Measurements from ENCODE around the gene MYH10. TPM values are rescaled to one million over a fixed set of nuclear protein-coding genes. Genes with fewer than 3 reads are reported as not detected.

Gene MYH10
- total RNA-seq, 1 experiment from 2014 or later = 251 TPM

DNA sequence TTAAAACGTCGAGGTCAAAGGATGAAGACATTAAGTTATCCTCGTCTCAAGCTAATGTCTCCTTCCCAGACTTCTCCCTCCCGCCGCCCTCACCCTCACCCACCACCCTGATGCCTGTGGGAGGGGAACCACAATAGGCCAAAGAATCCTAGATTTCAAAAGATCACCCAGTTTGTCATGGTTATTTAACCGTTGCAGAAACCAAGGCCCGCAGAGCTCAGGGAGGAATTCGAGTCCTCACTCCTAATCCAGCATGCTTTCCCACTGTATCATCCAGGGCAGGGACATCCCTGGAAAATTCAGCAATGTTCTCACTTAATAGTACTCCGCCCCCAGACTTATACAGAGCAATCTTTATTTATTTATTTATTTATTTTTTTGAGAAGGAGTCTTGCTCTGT, 41.8 kb upstream of the MYH10 start:
- H3K4ac ChIP-seq (ENCODE audit: low read depth, low read length) = no peak overlapping the region
- no peaks in the 10 kb centered on the region for H3K79me1 ChIP-seq (ENCODE audit: insufficient read depth, low read depth, low read length, poor library complexity, severe bottlenecking)
- no peak overlapping the region for H2BK15ac ChIP-seq (ENCODE audit: low read depth, low read length)
- H3K23me2 ChIP-seq (ENCODE audit: insufficient read length, low read depth, low read length, poor library complexity, severe bottlenecking) = no peaks in the 10 kb centered on the region
- no peak overlapping the region for H4K8ac ChIP-seq (replicated peaks; ENCODE audit: insufficient read length, low read depth, low read length)
- no peak overlapping the region for H3T11ph ChIP-seq (ENCODE audit: low read length)
- H2BK20ac ChIP-seq (ENCODE audit: low read depth, low read length, poor library complexity, severe bottlenecking) = no peak overlapping the region
- no peak overlapping the region for H2BK120ac ChIP-seq (ENCODE audit: low read depth, low read length, poor library complexity, severe bottlenecking)
- no peak overlapping the region for H2AK5ac ChIP-seq (ENCODE audit: insufficient read length, low read length)
- no peak overlapping the region for H3K9ac ChIP-seq (ENCODE audit: extremely low read depth, insufficient read length, low read length)
- H3K79me2 ChIP-seq (ENCODE audit: insufficient read depth, low read length) = no peaks in the 10 kb centered on the region
- DNase-seq = no peak
- no peak overlapping the region for H3K56ac ChIP-seq (ENCODE audit: insufficient read length, low read depth, low read length)
- Mint-ChIP-seq H3K4me1 (peaks cover 26 to 32% of the 10 kb centered on the region in 2 experiments), H3K4me3 (no peak overlapping the region), H3K9me3 (no peaks in the 10 kb centered on the region), H3K36me3 (ENCODE audit: insufficient read depth in 1 of 3, low read depth in 3 of 3) (no peaks in the 10 kb centered on the region; a peak in 1 of 7 replicates), H3K27ac (no peak overlapping the region), H3K27me3 (ENCODE audit: low read depth) (peaks cover 2% of the 10 kb centered on the region; the same call in 1 of the 2 replicates)
- H4K20me1 ChIP-seq (ENCODE audit: control insufficient read depth, insufficient read depth, insufficient read length) = no peaks in the 10 kb centered on the region
- no peaks in the 10 kb centered on the region for H3K27me3 ChIP-seq (ENCODE audit: insufficient read depth, low read length)
- H4K91ac ChIP-seq (ENCODE audit: insufficient read length, low read depth, low read length) = no peak overlapping the region
- no peak overlapping the region for H3K18ac ChIP-seq (ENCODE audit: insufficient read length, low read depth, low read length)
- H3K4me2 ChIP-seq (ENCODE audit: insufficient read depth, insufficient read length, low read length) = no peak overlapping the region
- peaks cover 4% of the 10 kb centered on the region; the same call in 1 of the 2 replicates for H3K4me1 ChIP-seq (ENCODE audit: insufficient read depth, low read length)
- no CpG with 5 or more reads among the region's 9 CpGs for WGBS (ENCODE audit: extremely low coverage, insufficient read length, low lambda C conversion rate)
- no peak overlapping the region for H3K14ac ChIP-seq (ENCODE audit: insufficient read depth, low read length)
- no peak overlapping the region for H2BK5ac ChIP-seq (ENCODE audit: insufficient read length, low read length)
- TF ChIP-seq, protein P1, sequence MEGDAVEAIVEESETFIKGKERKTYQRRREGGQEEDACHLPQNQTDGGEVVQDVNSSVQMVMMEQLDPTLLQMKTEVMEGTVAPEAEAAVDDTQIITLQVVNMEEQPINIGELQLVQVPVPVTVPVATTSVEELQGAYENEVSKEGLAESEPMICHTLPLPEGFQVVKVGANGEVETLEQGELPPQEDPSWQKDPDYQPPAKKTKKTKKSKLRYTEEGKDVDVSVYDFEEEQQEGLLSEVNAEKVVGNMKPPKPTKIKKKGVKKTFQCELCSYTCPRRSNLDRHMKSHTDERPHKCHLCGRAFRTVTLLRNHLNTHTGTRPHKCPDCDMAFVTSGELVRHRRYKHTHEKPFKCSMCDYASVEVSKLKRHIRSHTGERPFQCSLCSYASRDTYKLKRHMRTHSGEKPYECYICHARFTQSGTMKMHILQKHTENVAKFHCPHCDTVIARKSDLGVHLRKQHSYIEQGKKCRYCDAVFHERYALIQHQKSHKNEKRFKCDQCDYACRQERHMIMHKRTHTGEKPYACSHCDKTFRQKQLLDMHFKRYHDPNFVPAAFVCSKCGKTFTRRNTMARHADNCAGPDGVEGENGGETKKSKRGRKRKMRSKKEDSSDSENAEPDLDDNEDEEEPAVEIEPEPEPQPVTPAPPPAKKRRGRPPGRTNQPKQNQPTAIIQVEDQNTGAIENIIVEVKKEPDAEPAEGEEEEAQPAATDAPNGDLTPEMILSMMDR (conservative IDR thresholded peaks at IDR 0.05) = no peak
- no peak overlapping the region for H2BK12ac ChIP-seq (ENCODE audit: insufficient read length, low read depth, low read length)
- H3K27ac ChIP-seq (ENCODE audit: insufficient read length, low read depth, low read length) = no peak overlapping the region
- H4K5ac ChIP-seq (ENCODE audit: insufficient read length, low read depth, low read length) = no peak overlapping the region
- no peak overlapping the region for H2AFZ ChIP-seq (ENCODE audit: low read length)
- H3K23ac ChIP-seq (ENCODE audit: insufficient read length, low read depth, low read length) = no peak overlapping the region
- H3K9me3 ChIP-seq (ENCODE audit: control insufficient read depth, low read depth, low read length) = no peaks in the 10 kb centered on the region
